Measurements from ENCODE around the gene PHACTR1.

PHACTR1 gene

DNA sequence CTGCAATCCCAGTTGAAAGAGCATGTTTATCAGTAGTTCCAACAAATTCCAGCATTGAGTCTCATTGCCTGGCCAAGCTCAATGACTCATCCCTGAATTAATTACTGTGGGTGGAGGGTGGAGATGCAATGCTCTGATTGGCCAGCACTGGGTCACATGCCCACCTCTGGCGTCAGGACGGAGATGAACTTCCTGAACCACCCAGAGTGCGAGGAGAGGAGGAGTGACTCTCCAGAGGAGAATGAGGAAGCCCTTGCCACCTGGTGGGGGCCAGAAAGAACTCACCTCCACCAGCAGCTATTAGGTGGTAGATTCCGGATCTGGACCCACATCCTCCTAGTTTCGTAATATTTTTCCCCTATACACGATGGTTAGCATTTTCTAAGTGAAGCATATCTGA lies 327.8 kb downstream of the PHACTR1 start:
- no peak for DNase-seq

DNA sequence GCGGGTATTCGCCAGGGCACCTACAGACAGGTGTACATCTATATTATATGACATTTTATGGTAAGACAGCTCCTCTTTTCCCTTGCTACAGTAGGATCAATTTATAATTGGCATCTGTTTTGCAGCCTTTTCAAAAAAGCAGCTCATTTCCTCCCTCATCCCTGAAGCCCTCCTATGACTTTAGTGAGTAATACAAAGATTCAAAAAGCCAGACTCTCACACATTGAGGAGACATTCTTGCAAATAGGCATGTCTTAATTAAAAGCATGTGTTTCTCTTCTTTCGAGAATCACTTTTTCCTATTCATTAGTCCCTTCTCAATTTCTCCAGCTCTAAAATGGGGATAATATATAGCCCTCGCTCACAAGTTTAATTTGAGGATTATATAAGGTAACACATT lies 328.3 kb downstream of the PHACTR1 start:
- DNase-seq: no peak

DNA sequence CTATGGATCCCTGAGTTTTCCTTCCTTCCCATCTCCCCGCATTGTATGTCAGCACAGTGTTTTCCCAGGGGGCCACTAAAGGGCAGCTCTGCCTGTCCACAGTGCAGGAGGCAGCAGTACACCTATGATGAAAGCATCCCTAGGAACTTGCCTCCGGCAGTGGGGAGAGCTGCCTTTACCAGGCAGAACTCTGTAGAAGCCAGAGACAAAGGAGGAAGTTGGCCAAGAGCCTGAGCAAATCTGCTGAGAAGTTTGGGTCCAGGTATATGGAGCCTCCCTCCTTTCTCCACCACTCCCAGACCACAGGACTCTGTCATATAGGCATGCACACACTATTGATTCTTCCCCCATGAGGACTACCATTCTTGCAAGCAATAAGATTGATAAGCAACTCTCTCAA lies 329.1 kb downstream of the PHACTR1 start:
- DNase-seq: no peak

- no peak for DNase-seq
Measured at GRCh38 chr6:13046084-13046483, 329.5 kb downstream of the PHACTR1 start.

DNA sequence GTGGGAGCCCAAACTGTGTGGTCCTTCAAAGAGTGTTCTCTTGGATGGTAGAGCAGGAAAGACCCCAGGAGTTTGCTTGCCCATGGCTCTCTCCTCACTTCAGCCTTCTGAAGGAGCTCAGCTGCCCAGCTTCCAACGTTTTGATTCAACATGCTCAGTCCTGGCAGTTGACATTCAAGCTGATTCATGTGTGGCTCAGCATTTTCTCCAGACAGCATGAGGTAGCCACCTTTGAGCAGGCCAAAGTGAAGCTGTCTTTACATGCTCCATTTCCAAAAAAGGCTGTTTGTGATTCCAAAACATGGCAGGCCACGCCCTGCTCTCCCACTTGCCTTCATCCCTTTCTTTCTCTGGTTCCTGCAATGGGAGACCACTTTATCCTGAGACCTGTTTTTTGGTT lies 331.5 kb downstream of the PHACTR1 start:
- no peak for DNase-seq

DNA sequence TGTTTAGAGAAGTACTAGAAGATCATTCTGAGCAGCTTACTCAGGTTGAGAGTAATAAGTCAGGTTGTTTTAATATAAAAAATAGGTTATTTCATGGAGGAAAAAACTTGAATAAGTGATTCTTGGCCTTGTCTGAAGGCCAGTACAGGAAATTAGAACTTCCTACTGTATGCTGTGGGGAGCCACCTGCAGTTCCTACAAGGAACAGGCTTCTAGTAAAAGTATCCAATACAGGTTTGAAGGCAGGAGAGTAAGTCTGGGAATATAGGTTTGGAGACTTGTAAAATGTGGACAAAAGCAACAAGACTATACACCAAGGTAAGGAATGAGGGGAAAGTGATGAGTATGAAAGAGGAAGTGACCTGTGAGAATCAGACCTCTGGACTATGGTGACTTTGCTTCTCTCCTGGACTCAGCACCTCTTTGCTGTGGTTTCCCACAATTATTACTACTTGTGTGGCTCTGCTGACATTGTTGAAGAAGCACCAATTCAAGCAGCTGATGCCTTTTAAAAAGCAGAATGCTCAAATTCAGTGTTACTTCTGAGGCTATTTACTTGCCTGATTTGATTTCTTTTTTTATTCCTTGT lies 333.2 kb downstream of the PHACTR1 start:
- no peak for DNase-seq

GRCh38 chr6:13053006-13053461 lies 336.5 kb downstream of the PHACTR1 start:
- no peak for DNase-seq

GRCh38 chr6:13058051-13058450 lies 341.5 kb downstream of the PHACTR1 start:
- no peak for DNase-seq

GRCh38 chr6:13059026-13059425 lies 342.5 kb downstream of the PHACTR1 start:
- no peak for DNase-seq

GRCh38 chr6:13063300-13063918 lies 346.8 kb downstream of the PHACTR1 start:
- DNase-seq: no peak

- DNase-seq: no peak
Measured at GRCh38 chr6:13065581-13065980, 349.0 kb downstream of the PHACTR1 start.

DNA sequence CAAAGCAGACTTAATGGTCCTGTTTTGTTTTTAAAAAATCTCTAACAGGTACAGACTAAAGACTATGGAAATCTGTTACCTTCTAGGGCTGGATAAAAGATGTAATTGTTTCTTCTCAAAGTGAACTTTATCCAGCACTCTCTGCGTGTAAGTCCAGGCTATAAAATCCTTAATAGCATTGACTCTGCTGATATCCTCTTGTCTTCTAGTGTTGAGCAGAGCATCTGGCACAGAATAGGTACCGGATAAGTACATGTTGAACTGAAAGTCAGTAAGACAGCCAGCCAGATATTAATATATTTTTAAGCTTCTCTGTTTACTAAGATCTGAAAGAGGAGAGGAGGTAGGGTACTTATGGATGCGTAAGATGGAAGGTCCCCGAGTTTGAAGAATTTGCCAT lies 349.5 kb downstream of the PHACTR1 start:
- no peak for DNase-seq

DNA sequence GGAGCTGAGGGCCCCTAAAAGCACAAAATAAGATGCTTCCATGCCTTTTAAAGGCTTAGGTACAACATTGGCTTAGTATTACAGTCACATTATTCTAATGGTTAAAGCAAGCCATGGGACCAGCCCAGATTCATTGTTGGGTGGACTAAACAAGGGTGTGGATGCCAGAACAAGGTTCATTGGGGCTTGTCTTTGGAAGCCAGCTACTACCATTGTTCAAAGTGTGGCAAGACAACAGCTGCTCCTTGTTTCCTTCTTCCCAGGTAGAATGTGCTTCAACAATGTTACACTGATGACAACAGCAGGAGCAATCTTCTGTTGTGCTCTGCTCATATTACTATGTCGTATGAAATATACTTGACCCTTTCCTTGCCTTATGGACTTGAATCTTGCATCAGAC lies 350.3 kb downstream of the PHACTR1 start:
- DNase-seq: no peak

GRCh38 chr6:13068586-13069210 lies 352.1 kb downstream of the PHACTR1 start:
- DNase-seq: no peak

GRCh38 chr6:13071550-13072345 lies 355.2 kb downstream of the PHACTR1 start:
- no peak for DNase-seq

- no peak for DNase-seq
Measured at GRCh38 chr6:13072686-13073347, 356.2 kb downstream of the PHACTR1 start.

DNA sequence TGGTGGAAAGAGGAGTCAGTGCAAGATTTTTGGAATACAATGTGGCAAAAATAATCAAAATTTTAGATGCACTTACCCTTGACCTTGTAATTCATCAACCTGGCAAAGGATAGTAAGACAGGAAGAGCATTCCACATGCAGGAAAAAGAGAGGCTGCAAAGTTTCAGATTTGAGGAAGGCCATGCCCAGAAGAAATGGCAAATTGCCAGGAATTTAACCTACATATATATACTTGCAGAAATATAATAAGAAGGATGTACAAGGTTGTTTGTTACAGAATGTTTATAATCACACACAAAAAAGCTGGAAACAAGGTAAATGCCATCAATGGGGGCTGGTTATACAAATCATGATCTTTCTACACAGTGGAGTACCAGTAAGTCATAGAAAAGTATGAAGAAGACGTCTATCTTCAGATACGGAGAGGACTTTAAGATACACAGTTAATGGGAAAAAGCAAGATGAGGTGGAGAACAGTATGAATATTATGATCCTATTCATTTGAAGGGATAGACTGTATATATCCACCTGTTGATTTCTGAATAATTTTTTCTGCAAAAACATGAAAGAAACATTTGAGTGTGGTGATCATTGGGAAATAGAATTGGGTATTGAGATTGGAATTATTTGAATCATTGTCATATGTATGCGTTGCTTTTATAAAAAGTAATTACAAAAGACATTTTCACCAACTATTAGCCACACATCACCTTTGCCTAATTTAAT lies 358.0 kb downstream of the PHACTR1 start:
- DNase-seq: no peak

GRCh38 chr6:13075141-13075845 lies 358.7 kb downstream of the PHACTR1 start:
- no peak for DNase-seq

GRCh38 chr6:13076575-13076974 lies 360.0 kb downstream of the PHACTR1 start:
- DNase-seq: no peak

DNA sequence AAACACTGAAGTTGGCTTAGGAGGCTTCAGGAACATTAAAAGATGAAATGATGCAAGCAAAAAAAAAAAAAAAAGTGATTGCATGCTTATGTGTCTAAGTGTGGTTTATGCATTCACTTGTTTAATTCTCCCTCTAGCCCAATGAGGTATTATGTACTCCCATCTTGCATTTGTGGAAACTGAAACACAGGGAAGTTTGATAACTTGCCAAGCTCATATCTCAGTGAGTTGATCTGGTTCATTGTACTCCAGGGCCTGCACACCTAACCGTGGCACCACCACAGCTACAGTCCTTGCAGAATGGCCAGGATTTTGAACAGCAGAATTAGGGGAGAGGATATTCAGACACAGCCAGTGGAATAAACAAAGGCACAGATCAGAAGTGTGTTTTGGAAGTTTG lies 360.6 kb downstream of the PHACTR1 start:
- DNase-seq: no peak

GRCh38 chr6:13079096-13079723 lies 362.6 kb downstream of the PHACTR1 start:
- DNase-seq: no peak
